ENCODE results near the gene KCNT1. TPM values are rescaled to one million over a fixed set of nuclear protein-coding genes. Genes with fewer than 3 reads are reported as not detected.

The KCNT1 gene
- total RNA-seq, 1 experiment from 2014 or later: 0.68 TPM

GRCh38 chr9:135661816-135662560, 40.0 kb upstream of the KCNT1 start:
- no peak for DNase-seq
- Histone ChIP-seq H2BK15ac (ENCODE audit: low read depth, low read length) (no peak overlapping the region), H3K4ac (ENCODE audit: low read depth, low read length) (no peak overlapping the region; the same call in 1 of the 2 replicates), H4K91ac (ENCODE audit: insufficient read length, low read depth, low read length) (no peak overlapping the region), H3K14ac (ENCODE audit: insufficient read depth, low read length) (no peak overlapping the region), H2BK120ac (ENCODE audit: low read depth, low read length, poor library complexity, severe bottlenecking) (no peak overlapping the region), H3K23ac (ENCODE audit: insufficient read length, low read depth, low read length) (no peak overlapping the region), H2BK20ac (ENCODE audit: low read depth, low read length, poor library complexity, severe bottlenecking) (no peak overlapping the region), H3K27ac (ENCODE audit: insufficient read length, low read depth, low read length) (no peak overlapping the region), H3K79me2 (ENCODE audit: insufficient read depth, low read length) (no peaks in the 10 kb centered on the region), H4K5ac (ENCODE audit: insufficient read length, low read depth, low read length) (no peak overlapping the region), H2AK5ac (ENCODE audit: insufficient read length, low read length) (no peak overlapping the region), H4K20me1 (ENCODE audit: control insufficient read depth, insufficient read depth, insufficient read length) (peaks cover 2% of the 10 kb centered on the region), H3K4me1 (ENCODE audit: insufficient read depth, low read length) (no peaks in the 10 kb centered on the region), H3K23me2 (ENCODE audit: insufficient read length, low read depth, low read length, poor library complexity, severe bottlenecking) (no peaks in the 10 kb centered on the region), H3K18ac (ENCODE audit: insufficient read length, low read depth, low read length) (no peak overlapping the region), H3K56ac (ENCODE audit: insufficient read length, low read depth, low read length) (no peak overlapping the region), H3T11ph (ENCODE audit: low read length) (no peak overlapping the region), H2BK5ac (ENCODE audit: insufficient read length, low read length) (no peak overlapping the region), H3K9me3 (ENCODE audit: control insufficient read depth, low read depth, low read length) (peaks cover 7% of the 10 kb centered on the region), H3K4me2 (ENCODE audit: insufficient read depth, insufficient read length, low read length) (no peak overlapping the region), H2BK12ac (ENCODE audit: insufficient read length, low read depth, low read length) (no peak overlapping the region), H3K9ac (ENCODE audit: extremely low read depth, insufficient read length, low read length) (no peak overlapping the region), H4K8ac (replicated peaks; ENCODE audit: insufficient read length, low read depth, low read length) (no peak overlapping the region), H3K27me3 (ENCODE audit: insufficient read depth, low read length) (no peaks in the 10 kb centered on the region), H2AFZ (ENCODE audit: low read length) (no peak overlapping the region), H3K79me1 (ENCODE audit: insufficient read depth, low read depth, low read length, poor library complexity, severe bottlenecking) (no peaks in the 10 kb centered on the region)
- no peak for TF ChIP-seq CTCF (conservative IDR thresholded peaks at IDR 0.05)
- H3K9me3 Mint-ChIP-seq: peaks cover 3% of the 10 kb centered on the region in 2 experiments; a peak in 3 of 5 replicates
- H3K36me3 Mint-ChIP-seq (ENCODE audit: insufficient read depth in 1 of 3, low read depth in 3 of 3): peaks cover 4 to 31% (median 5%) of the 10 kb centered on the region in 3 experiments; a peak in 6 of 7 replicates
- peak overlapping the region in 2 of 3 experiments; percentile 49 to 74; a peak in 4 of 7 replicates for H3K27ac Mint-ChIP-seq
- peaks cover 9 to 14% of the 10 kb centered on the region in 2 experiments for H3K4me1 Mint-ChIP-seq
- no CpG with 5 or more reads among the region's 19 CpGs for WGBS (ENCODE audit: extremely low coverage, insufficient read length, low lambda C conversion rate)
- H3K4me3 Mint-ChIP-seq: no peak overlapping the region
- no peaks in the 10 kb centered on the region; the same call in none of the 2 replicates for H3K27me3 Mint-ChIP-seq (ENCODE audit: low read depth)
